Measurements from ENCODE around the gene COL11A2.

COL11A2 gene

DNA sequence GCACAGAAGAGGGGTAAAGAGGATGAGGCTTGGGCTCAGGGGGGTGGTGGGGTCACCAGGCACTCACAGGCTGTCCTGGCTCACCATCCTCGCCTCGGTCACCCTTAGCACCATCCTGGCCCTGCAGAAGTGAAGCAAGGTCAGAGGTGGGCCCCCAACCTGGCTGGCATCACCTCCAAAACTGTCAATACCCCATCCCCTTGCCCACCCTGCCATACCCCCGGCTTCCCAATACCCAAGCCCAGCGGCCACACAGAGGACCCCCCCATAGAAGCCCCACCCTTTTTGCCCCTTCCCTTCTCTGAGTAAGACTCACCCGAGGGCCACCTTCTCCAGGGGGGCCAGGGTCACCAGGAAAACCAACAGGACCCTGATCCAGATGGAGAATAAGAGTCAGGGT is 23.6 kb downstream of the COL11A2 start:
- DNase-seq (ENCODE audit: low read depth, low spot score), result no peak
- TF ChIP-seq EZH2 (IDR thresholded peaks at IDR 0.05) (no peak), POLR2AphosphoS5 (IDR thresholded peaks at IDR 0.05; ENCODE audit: borderline replicate concordance, low read depth, low read length) (no peak), FOXP2 (optimal IDR thresholded peaks at IDR 0.05; ENCODE audit: control extremely low read depth, extremely low read length, insufficient read depth) (no peak)
- H3K9ac ChIP-seq (ENCODE audit: insufficient read length), result no peak overlapping the region
- H3K4me3 ChIP-seq, result no peak overlapping the region
- no peaks in the 10 kb centered on the region for H3K36me3 ChIP-seq (ENCODE audit: insufficient read depth, low read length)
- H3K9me3 ChIP-seq (ENCODE audit: low read depth, low read length), result no peaks in the 10 kb centered on the region
- H3K27ac ChIP-seq, result no peak overlapping the region

DNA sequence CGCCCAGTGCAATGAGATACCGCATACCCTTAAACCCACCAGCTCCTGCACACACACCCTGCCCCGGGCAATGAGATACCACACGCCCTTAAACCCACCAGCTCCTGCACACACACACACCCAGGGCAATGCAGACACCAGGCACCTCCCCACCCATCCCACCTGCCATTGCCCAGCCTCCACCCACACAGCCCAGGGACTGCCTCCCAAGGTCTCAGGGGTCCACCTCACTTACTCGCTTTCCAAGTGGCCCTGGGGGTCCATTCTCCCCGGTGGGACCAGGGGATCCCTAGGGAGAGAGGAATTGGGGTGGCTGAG is 24.0 kb downstream of the COL11A2 start:
- Histone ChIP-seq H3K9ac (ENCODE audit: insufficient read length) (no peak overlapping the region), H3K36me3 (ENCODE audit: insufficient read depth, low read length) (no peaks in the 10 kb centered on the region), H3K27ac (no peak overlapping the region), H3K4me3 (no peak overlapping the region), H3K9me3 (ENCODE audit: low read depth, low read length) (no peaks in the 10 kb centered on the region)
- no peak for DNase-seq (ENCODE audit: low read depth, low spot score)
- no peak for TF ChIP-seq FOXP2 (optimal IDR thresholded peaks at IDR 0.05; ENCODE audit: control extremely low read depth, extremely low read length, insufficient read depth)
- TF ChIP-seq POLR2AphosphoS5 (IDR thresholded peaks at IDR 0.05; ENCODE audit: borderline replicate concordance, low read depth, low read length), result no peak
- TF ChIP-seq EZH2 (IDR thresholded peaks at IDR 0.05), result no peak

DNA sequence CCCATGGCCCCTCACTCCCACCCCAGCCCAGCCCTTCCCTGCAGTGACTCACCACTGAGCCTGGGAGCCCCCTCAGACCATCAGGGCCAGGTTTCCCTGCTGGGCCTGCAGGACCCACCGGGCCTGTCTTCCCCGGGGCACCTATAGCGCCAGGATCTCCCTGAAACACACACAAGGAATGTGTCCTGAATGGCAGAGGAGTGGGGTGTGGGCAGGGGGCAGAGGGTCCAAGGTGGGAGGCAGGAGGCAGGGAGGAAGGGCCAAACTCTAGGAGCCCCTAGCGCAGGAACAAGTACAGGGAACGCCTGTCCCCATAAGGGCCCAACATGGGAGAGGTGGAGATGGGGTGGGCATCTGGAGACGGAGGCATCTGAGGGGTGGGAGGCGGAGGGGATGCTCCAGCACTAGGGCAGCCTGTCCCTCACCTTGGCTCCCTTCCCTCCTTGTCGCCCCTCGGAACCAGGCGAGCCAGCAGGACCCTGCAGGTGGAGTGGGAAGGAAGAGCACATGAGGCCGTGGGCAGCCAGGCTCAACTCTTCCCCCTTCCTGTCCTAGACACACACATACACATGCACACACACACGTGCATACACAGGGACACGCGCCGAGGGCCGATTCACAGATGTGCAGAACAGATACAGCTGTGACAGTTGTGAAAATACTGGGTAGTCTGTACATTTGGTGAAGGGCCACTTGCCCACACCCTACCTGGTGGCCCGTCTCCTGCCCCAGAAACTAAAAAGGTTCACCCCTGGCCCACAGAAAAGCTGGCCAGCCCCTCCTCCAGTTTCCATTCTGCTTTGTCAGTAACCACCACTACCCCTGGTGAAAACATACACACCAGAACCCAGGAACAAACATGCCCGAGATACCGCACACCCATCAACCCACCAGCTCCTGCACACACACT is 24.6 kb downstream of the COL11A2 start:
- no peak overlapping the region for H3K27ac ChIP-seq
- DNase-seq (ENCODE audit: low read depth, low spot score), result no peak
- H3K9ac ChIP-seq (ENCODE audit: insufficient read length), result no peak overlapping the region
- no peak overlapping the region for H3K4me3 ChIP-seq
- H3K36me3 ChIP-seq (ENCODE audit: insufficient read depth, low read length), result no peaks in the 10 kb centered on the region
- no peak for TF ChIP-seq EZH2 (IDR thresholded peaks at IDR 0.05)
- no peak for TF ChIP-seq POLR2AphosphoS5 (IDR thresholded peaks at IDR 0.05; ENCODE audit: borderline replicate concordance, low read depth, low read length)
- TF ChIP-seq FOXP2 (optimal IDR thresholded peaks at IDR 0.05; ENCODE audit: control extremely low read depth, extremely low read length, insufficient read depth), result no peak
- H3K9me3 ChIP-seq (ENCODE audit: low read depth, low read length), result no peaks in the 10 kb centered on the region

DNA sequence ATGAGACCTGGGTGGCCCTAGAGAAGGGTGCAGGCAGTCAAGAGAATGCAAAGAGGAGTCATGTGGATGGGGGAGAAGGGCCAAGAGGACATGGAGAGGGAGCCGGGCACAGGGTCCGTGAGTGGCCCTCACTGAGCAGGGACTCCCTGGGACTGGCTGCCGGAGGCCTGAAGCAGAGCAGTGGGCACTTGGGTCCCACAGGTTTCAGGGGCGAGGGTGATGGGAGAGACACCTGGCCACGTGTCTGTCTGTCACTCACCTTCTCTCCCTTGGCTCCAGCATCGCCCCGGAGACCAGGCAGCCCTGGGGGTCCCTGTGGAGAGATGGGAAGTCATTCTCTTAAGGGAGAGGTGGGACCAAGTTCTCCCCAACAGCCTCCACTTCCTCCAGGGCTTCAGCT is 25.5 kb downstream of the COL11A2 start:
- no peak overlapping the region for H3K4me3 ChIP-seq
- no peaks in the 10 kb centered on the region for H3K36me3 ChIP-seq (ENCODE audit: insufficient read depth, low read length)
- no peak overlapping the region for H3K27ac ChIP-seq
- H3K9me3 ChIP-seq (ENCODE audit: low read depth, low read length), result no peaks in the 10 kb centered on the region
- DNase-seq (ENCODE audit: low read depth, low spot score), result no peak
- TF ChIP-seq FOXP2 (optimal IDR thresholded peaks at IDR 0.05; ENCODE audit: control extremely low read depth, extremely low read length, insufficient read depth) (no peak), EZH2 (IDR thresholded peaks at IDR 0.05) (no peak), POLR2AphosphoS5 (IDR thresholded peaks at IDR 0.05; ENCODE audit: borderline replicate concordance, low read depth, low read length) (no peak)
- no peak overlapping the region for H3K9ac ChIP-seq (ENCODE audit: insufficient read length)

DNA sequence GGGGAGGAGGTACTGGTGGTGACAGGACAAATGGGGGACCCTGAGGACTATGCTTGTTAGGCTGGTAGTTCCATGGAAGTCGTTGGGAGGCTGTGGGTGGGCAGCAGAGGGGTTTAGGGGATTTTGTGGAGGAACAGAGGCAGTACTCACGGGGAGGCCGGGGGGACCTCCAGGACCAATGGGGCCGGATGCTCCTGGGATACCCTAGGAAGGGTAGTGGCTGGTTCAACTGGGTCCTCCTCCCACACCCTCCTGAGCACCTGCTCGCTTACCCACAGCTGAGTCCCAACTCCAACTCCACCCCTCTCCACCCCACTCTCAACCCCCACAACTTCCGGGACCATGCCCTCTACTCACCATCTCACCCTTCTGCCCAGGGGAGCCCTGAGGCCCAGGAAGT is 25.9 kb downstream of the COL11A2 start:
- no peaks in the 10 kb centered on the region for H3K36me3 ChIP-seq (ENCODE audit: insufficient read depth, low read length)
- no peaks in the 10 kb centered on the region for H3K9me3 ChIP-seq (ENCODE audit: low read depth, low read length)
- no peak overlapping the region for H3K4me3 ChIP-seq
- TF ChIP-seq POLR2AphosphoS5 (IDR thresholded peaks at IDR 0.05; ENCODE audit: borderline replicate concordance, low read depth, low read length) (no peak), FOXP2 (optimal IDR thresholded peaks at IDR 0.05; ENCODE audit: control extremely low read depth, extremely low read length, insufficient read depth) (no peak), EZH2 (IDR thresholded peaks at IDR 0.05) (no peak)
- H3K9ac ChIP-seq (ENCODE audit: insufficient read length), result no peak overlapping the region
- H3K27ac ChIP-seq, result no peak overlapping the region
- DNase-seq (ENCODE audit: low read depth, low spot score), result no peak

DNA sequence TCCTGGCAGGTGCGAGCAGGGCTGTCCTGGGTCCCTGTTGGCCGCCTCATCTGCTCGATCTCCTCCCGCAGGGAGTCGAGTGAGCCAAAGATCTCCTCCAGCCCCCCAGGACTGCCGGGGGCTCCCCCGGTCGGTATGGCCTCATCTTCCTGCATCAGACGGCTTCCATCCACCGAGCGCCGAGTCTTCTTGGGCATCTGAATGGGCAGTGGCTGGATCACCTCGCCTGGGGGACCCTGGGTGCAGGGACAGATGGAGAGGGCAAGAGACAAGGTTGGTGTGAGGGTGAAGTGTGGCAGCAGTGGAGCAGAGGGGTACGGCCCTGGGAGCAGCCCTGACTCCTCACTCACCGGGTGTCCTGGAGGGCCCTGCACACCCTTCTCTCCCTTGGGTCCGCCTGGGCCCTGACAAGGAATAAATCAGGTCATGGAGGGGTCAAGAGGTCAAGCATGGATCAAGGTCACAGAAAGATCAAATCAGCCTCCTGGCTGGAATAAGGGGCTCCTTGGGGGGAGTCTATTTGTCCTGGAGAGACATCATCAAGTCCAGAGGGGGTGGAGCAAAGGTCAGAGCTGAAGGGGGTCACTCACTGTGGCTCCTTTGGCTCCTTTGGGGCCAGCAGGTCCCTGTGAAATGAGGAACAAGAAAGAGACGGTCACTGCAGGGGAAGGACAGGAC is 26.5 kb downstream of the COL11A2 start:
- Histone ChIP-seq H3K27ac (no peak overlapping the region), H3K9ac (ENCODE audit: insufficient read length) (no peak overlapping the region), H3K36me3 (ENCODE audit: insufficient read depth, low read length) (no peaks in the 10 kb centered on the region), H3K9me3 (ENCODE audit: low read depth, low read length) (no peaks in the 10 kb centered on the region), H3K4me3 (no peak overlapping the region)
- DNase-seq (ENCODE audit: low read depth, low spot score), result no peak
- TF ChIP-seq FOXP2 (optimal IDR thresholded peaks at IDR 0.05; ENCODE audit: control extremely low read depth, extremely low read length, insufficient read depth), result no peak
- TF ChIP-seq POLR2AphosphoS5 (IDR thresholded peaks at IDR 0.05; ENCODE audit: borderline replicate concordance, low read depth, low read length), result no peak
- TF ChIP-seq EZH2 (IDR thresholded peaks at IDR 0.05), result no peak

DNA sequence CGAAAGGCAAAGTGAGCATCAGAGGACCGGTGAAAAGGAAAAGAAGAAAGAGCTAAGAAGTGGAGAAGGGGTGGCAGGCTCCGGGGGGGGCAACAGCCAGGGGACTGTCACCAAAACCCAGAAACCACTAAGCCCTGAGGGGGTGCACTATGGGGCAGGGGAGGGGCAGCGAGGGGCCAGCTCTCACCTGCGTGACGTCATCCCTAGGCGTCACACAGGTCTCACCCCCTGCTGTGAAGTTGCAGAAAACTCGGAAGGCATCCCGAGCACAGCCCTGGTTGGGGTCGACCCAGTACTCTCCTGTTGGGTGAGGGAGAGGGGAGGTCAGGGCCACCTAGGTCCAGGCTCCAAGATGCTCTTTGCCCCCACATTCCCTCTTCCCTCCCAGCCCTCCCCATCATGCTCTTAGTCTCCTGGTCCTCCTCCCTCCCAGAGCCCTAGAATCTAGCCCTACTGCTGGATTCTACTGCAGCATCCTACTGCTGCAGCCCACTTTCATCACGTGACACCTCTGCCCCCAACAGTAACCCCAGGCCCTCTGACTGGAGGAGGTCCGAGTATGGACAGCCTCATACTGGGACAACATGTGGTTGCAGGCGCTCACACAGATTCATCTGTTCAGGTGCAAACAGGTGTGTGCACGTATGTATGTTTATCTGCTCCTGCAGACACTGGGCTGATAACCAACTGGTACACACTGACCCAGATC is 27.4 kb downstream of the COL11A2 start:
- no peak overlapping the region for H3K27ac ChIP-seq
- no peak overlapping the region for H3K9ac ChIP-seq (ENCODE audit: insufficient read length)
- no peak for TF ChIP-seq EZH2 (IDR thresholded peaks at IDR 0.05)
- TF ChIP-seq FOXP2 (optimal IDR thresholded peaks at IDR 0.05; ENCODE audit: control extremely low read depth, extremely low read length, insufficient read depth), result no peak
- no peak for TF ChIP-seq POLR2AphosphoS5 (IDR thresholded peaks at IDR 0.05; ENCODE audit: borderline replicate concordance, low read depth, low read length)
- no peak for DNase-seq (ENCODE audit: low read depth, low spot score)
- no peaks in the 10 kb centered on the region for H3K9me3 ChIP-seq (ENCODE audit: low read depth, low read length)
- no peaks in the 10 kb centered on the region for H3K36me3 ChIP-seq (ENCODE audit: insufficient read depth, low read length)
- H3K4me3 ChIP-seq, result no peak overlapping the region

DNA sequence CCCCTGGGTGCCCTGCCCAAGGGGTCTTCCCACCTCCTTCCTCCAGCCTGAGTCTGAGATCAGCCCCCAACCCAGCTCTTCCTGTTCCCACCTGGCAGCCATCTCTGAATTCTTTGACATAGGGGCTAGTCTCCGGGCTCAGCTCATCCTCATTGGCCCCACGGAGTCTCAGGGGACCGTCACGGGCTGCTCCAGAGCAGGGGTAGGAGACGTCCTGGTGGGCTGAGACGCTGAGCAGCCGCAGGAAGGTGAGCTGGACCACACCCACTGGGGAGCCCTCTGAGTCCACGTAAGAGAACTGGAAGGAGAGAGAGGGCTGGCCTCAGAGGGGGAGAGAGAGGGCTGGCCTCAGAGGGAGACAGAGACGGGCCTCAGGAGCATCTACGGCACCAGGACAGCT is 28.1 kb downstream of the COL11A2 start:
- H3K4me3 ChIP-seq, result no peak overlapping the region
- H3K9ac ChIP-seq (ENCODE audit: insufficient read length), result no peak overlapping the region
- no peaks in the 10 kb centered on the region for H3K9me3 ChIP-seq (ENCODE audit: low read depth, low read length)
- H3K36me3 ChIP-seq (ENCODE audit: insufficient read depth, low read length), result no peaks in the 10 kb centered on the region
- no peak for DNase-seq (ENCODE audit: low read depth, low spot score)
- no peak overlapping the region for H3K27ac ChIP-seq
- TF ChIP-seq EZH2 (IDR thresholded peaks at IDR 0.05), result no peak
- no peak for TF ChIP-seq FOXP2 (optimal IDR thresholded peaks at IDR 0.05; ENCODE audit: control extremely low read depth, extremely low read length, insufficient read depth)
- TF ChIP-seq POLR2AphosphoS5 (IDR thresholded peaks at IDR 0.05; ENCODE audit: borderline replicate concordance, low read depth, low read length), result no peak

All from SK-N-MC (cell line).